Measurements from ENCODE around the gene GDF2.

GDF2 gene

DNA sequence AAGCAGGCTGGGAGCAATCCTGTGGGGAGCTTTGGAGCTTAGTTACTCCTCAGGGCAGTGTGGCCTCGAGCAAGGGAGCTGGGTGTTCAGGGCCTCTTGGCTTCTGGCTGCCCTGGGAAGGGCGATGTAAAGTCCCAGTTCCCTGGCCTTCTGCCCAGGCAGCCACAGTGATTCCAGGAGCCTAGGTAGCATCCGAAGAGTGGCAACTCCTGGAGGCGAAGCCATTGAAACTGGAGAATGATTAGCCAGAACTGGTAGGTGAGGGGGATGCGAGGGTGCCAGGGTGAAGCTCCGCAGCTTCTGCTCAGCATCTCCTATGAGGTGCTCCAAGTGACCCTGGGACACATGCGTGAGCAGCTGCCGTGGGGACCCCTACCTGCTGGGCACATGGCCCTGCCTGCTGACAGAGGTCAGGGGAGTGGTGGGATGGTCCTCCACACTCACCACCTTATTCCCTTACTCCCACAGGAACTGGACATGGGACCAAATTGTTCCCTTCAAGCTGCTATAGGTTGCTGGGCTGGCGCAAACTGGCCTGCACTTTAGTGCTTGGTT, 7.8 kb upstream of the GDF2 start:
- no peaks in the 10 kb centered on the region for H3K36me3 ChIP-seq (ENCODE audit: control insufficient read depth, insufficient read depth, low read length)

GRCh38 chr10:47315421-47315820, 6.8 kb upstream of the GDF2 start:
- no peak overlapping the region for H3K4me3 ChIP-seq (replicated peaks; ENCODE audit: low read depth, low read length)
- no peak for DNase-seq (ENCODE audit: extremely low read depth, insufficient read length)

More for the DNA sequence above, 7.8 kb upstream of the GDF2 start:
- H3K27me3 ChIP-seq (replicated peaks; ENCODE audit: control insufficient read depth, insufficient read depth, low read length): no peaks in the 10 kb centered on the region; the same call in 1 of the 2 replicates
- TF ChIP-seq CTCF (IDR thresholded peaks at IDR 0.05; ENCODE audit: insufficient read depth, low read length, poor library complexity, severe bottlenecking): no peak
- no peak overlapping the region for H3K4me3 ChIP-seq (replicated peaks; ENCODE audit: low read depth, low read length)
- DNase-seq (ENCODE audit: extremely low read depth, insufficient read length): no peak

GRCh38 chr10:47316131-47316530, 6.1 kb upstream of the GDF2 start:
- H3K36me3 ChIP-seq (ENCODE audit: control insufficient read depth, insufficient read depth, low read length): no peaks in the 10 kb centered on the region
- no peak for DNase-seq (ENCODE audit: extremely low read depth, insufficient read length)
- no peaks in the 10 kb centered on the region; the same call in 1 of the 2 replicates for H3K27me3 ChIP-seq (replicated peaks; ENCODE audit: control insufficient read depth, insufficient read depth, low read length)
- no peak overlapping the region for H3K4me3 ChIP-seq (replicated peaks; ENCODE audit: low read depth, low read length)
- TF ChIP-seq CTCF (IDR thresholded peaks at IDR 0.05; ENCODE audit: insufficient read depth, low read length, poor library complexity, severe bottlenecking): no peak

More at GRCh38 chr10:47315421-47315820, 6.8 kb upstream of the GDF2 start:
- Histone ChIP-seq H3K27me3 (replicated peaks; ENCODE audit: control insufficient read depth, insufficient read depth, low read length) (no peaks in the 10 kb centered on the region; the same call in 1 of the 2 replicates), H3K36me3 (ENCODE audit: control insufficient read depth, insufficient read depth, low read length) (no peaks in the 10 kb centered on the region)
- TF ChIP-seq CTCF (IDR thresholded peaks at IDR 0.05; ENCODE audit: insufficient read depth, low read length, poor library complexity, severe bottlenecking): no peak

- DNase-seq (ENCODE audit: extremely low read depth, insufficient read length): no peak
These were observed 5.0 kb upstream of the GDF2 start for GRCh38 chr10:47317251-47317650.

GRCh38 chr10:47318706-47319105, 3.5 kb upstream of the GDF2 start:
- H3K4me3 ChIP-seq (replicated peaks; ENCODE audit: low read depth, low read length): no peak overlapping the region
- no peaks in the 10 kb centered on the region for H3K36me3 ChIP-seq (ENCODE audit: control insufficient read depth, insufficient read depth, low read length)
- no peak for TF ChIP-seq CTCF (IDR thresholded peaks at IDR 0.05; ENCODE audit: insufficient read depth, low read length, poor library complexity, severe bottlenecking)
- no peaks in the 10 kb centered on the region for H3K27me3 ChIP-seq (replicated peaks; ENCODE audit: control insufficient read depth, insufficient read depth, low read length)
- no peak for DNase-seq (ENCODE audit: extremely low read depth, insufficient read length)

More at GRCh38 chr10:47317251-47317650, 5.0 kb upstream of the GDF2 start:
- no peaks in the 10 kb centered on the region for H3K36me3 ChIP-seq (ENCODE audit: control insufficient read depth, insufficient read depth, low read length)
- no peak overlapping the region for H3K4me3 ChIP-seq (replicated peaks; ENCODE audit: low read depth, low read length)
- H3K27me3 ChIP-seq (replicated peaks; ENCODE audit: control insufficient read depth, insufficient read depth, low read length): no peaks in the 10 kb centered on the region; the same call in 1 of the 2 replicates
- TF ChIP-seq CTCF (IDR thresholded peaks at IDR 0.05; ENCODE audit: insufficient read depth, low read length, poor library complexity, severe bottlenecking): no peak

DNA sequence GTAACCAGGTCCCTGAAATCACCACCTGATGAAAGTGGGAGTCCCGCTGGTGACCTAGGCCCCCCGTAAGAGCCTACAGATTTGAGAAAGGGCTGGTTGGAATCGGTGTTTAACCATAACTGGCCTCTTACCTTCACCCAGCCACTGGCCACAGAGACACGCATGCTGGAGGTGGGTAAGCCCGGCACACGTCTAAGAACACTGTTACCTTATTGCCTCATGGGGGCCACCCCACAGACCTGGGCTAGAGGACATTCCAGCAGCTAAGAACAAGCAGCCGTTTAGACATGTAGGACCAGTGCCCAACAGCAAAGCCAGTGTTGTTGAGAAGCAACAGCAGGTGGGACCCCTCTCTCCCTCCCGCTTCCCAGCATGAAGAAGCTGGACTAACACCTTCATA, 2.5 kb upstream of the GDF2 start:
- no peaks in the 10 kb centered on the region for H3K27me3 ChIP-seq (replicated peaks; ENCODE audit: control insufficient read depth, insufficient read depth, low read length)
- no peak for TF ChIP-seq CTCF (IDR thresholded peaks at IDR 0.05; ENCODE audit: insufficient read depth, low read length, poor library complexity, severe bottlenecking)
- DNase-seq (ENCODE audit: extremely low read depth, insufficient read length): no peak
- H3K36me3 ChIP-seq (ENCODE audit: control insufficient read depth, insufficient read depth, low read length): no peaks in the 10 kb centered on the region
- no peak overlapping the region for H3K4me3 ChIP-seq (replicated peaks; ENCODE audit: low read depth, low read length)

Data from GM06990 (cell line).